GM12878 (cell line): ENCODE measurements around the gene PRICKLE4. TPM values are rescaled to one million over a fixed set of nuclear protein-coding genes. Genes with fewer than 3 reads are reported as not detected.

ENCODE experiments used
- ESRRA ChIP-seq: IDR thresholded peaks from 2 replicates; pipeline ENCODE4 v1.6.1; 2012; ENCODE audit warnings: mild to moderate bottlenecking, low read length, improper control_type of control experiment
- HDAC2 ChIP-seq: fragments of 200-600 bp; sonication (generic); IDR thresholded peaks from 2 replicates; pipeline ENCODE4 v1.6.1; 2017
- JUND ChIP-seq: IDR thresholded peaks from 2 replicates; pipeline ENCODE4 v1.6.1; 2012; ENCODE audit warnings: low read depth, mild to moderate bottlenecking, low read length, improper control_type of control experiment, moderate library complexity
- NFIC ChIP-seq: IDR thresholded peaks from 2 replicates; pipeline ENCODE4 v1.6.1; 2012; ENCODE audit warnings: low read depth, mild to moderate bottlenecking, inconsistent platforms, low read length, moderate library complexity
- PBX3 ChIP-seq: IDR thresholded peaks from 2 replicates; pipeline ENCODE4 v1.6.1; 2011; ENCODE audit warnings: mild to moderate bottlenecking, low read depth, low read length, moderate library complexity; ENCODE audit not compliant: insufficient replicate concordance
- RFX5 ChIP-seq: IDR thresholded peaks from 2 replicates; pipeline ENCODE4 v1.6.1; 2011; ENCODE audit warnings: low read depth, low read length, improper control_type of control experiment
- SUZ12 ChIP-seq: fragments of 200-600 bp; sonication (generic); IDR thresholded peaks from one replicate; pipeline ENCODE4 v1.6.1; 2018; ENCODE audit warnings: antibody characterized with exemption, mild to moderate bottlenecking; ENCODE audit not compliant: unreplicated experiment
- TCF12 ChIP-seq: IDR thresholded peaks from 2 replicates; pipeline ENCODE4 v1.6.1; 2011; ENCODE audit warnings: low read depth, mild to moderate bottlenecking, low read length
- ZNF687 ChIP-seq: fragments of 450-650 bp; IDR thresholded peaks from 2 replicates; pipeline ENCODE4 v1.6.1; 2017; ENCODE audit warnings: mild to moderate bottlenecking, moderate library complexity
- polyA plus RNA-seq, 11 experiments: library from polyadenylated mRNA; depleted of rRNA in 4 of 11; unstranded in 6 of 11; stranded (reverse) in 5 of 11; fragments of >200 nt; fragmentation: Nextera tagmentation in 4 of 11; fragmentation: Illumina TruSeq in 1 of 11; extraction: Ambion mirVana in 4 of 11; extraction: Trizol in 1 of 11; gene quantifications; 1 replicate in 1 of 11; 2 replicates in 10 of 11; pipeline versions ENCODE4 v1.2.1 to v1.2.3, GENCODE V29; 2011 to 2016; ENCODE audit warnings: inconsistent platforms in 2 of 11, missing spikeins in 2 of 11, low read depth in 1 of 11
- total RNA-seq, 4 experiments: library from RNA; depleted of rRNA in 3 of 4; stranded (reverse); fragments of >200 nt in 3 of 4; fragmentation: Illumina TruSeq in 1 of 4; extraction: Trizol in 1 of 4; gene quantifications; 2 replicates each; pipeline versions ENCODE4 v1.2.1 to v1.2.3, GENCODE V29; 2013 to 2021
- TF ChIP-seq, protein P1 (sequence below), 3 experiments: IDR thresholded peaks in 2 of 3; conservative IDR thresholded peaks in 1 of 3; 2 replicates each; pipeline ENCODE4 v1.5.1; 2011; ENCODE audit warnings: low read depth in 3 of 3, low read length in 3 of 3, mild to moderate bottlenecking in 3 of 3, control low read depth in 2 of 3, moderate library complexity in 2 of 3, inconsistent platforms in 1 of 3, mixed read lengths in 1 of 3; ENCODE audit not compliant: control insufficient read depth in 2 of 3, insufficient read depth in 1 of 3; ENCODE audit errors: extremely low read depth in 1 of 3
- TF ChIP-seq, protein P2 (sequence below): IDR thresholded peaks from 2 replicates; pipeline ENCODE4 v1.6.1; 2012; ENCODE audit warnings: mild to moderate bottlenecking, low read depth, low read length
- TF ChIP-seq, protein P3 (sequence below): fragments of 450-650 bp; conservative IDR thresholded peaks from 2 replicates; pipeline ENCODE4 v1.6.1; 2017; ENCODE audit warnings: mild to moderate bottlenecking, moderate library complexity
- TF ChIP-seq, protein P4 (sequence below): IDR thresholded peaks from 2 replicates; pipeline ENCODE4 v1.6.1; 2011; ENCODE audit warnings: borderline replicate concordance, low read depth, mild to moderate bottlenecking, moderate library complexity, low read length; ENCODE audit not compliant: insufficient read depth, poor library complexity, severe bottlenecking

The PRICKLE4 gene
- total and polyA plus RNA-seq, 10 of the 15 experiments (the other 5 are each of a cell fraction or from before 2014, with no cell fraction given), result 0.33 to 0.85 (median 0.35) TPM; not detected in 7

DNA sequence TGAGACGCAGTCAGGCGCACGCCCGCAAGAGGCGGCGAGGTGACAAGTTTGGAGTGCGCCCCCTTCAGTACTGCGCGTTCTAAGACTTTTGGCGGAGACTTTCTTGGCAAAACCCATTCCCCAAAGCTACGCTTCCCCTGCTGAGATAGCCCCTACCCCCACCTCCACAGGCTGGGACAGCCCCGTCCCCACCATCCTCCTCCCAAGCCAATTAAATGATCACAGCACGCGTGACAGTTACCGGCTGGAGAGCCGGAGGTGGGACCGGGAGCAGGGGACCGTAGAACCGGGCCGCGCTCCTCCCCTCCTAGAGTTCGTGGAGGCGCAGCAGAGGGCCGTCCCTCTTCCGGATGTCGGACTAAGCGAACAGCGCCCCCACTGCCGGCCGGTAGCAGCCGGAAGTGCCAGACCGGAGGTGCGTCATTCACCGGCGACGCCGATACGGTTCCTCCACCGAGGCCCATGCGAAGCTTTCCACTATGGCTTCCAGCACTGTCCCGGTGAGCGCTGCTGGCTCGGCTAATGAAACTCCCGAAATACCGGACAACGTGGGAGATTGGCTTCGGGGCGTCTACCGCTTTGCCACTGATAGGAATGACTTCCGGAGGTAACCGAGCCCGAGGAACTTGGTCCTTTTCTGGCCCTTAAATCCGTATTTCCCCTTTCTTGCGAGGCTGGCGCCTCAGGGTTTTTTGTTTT, 6.8 kb downstream of the PRICKLE4 start, which contains the start of gene TOMM6 (continued):
- TF ChIP-seq PBX3 (no peak), JUND (0 out of 2 replicates have a peak, but pooled peaks have one; percentile 21), TCF12 (peak; percentile 66; the same call in 1 of the 2 replicates), SUZ12 (no peak), HDAC2 (no peak), ZNF687 (0 out of 2 replicates have a peak, but pooled peaks have one; percentile 27), ESRRA (no peak), NFIC (no peak), RFX5 (no peak)
- TF ChIP-seq, protein P1, sequence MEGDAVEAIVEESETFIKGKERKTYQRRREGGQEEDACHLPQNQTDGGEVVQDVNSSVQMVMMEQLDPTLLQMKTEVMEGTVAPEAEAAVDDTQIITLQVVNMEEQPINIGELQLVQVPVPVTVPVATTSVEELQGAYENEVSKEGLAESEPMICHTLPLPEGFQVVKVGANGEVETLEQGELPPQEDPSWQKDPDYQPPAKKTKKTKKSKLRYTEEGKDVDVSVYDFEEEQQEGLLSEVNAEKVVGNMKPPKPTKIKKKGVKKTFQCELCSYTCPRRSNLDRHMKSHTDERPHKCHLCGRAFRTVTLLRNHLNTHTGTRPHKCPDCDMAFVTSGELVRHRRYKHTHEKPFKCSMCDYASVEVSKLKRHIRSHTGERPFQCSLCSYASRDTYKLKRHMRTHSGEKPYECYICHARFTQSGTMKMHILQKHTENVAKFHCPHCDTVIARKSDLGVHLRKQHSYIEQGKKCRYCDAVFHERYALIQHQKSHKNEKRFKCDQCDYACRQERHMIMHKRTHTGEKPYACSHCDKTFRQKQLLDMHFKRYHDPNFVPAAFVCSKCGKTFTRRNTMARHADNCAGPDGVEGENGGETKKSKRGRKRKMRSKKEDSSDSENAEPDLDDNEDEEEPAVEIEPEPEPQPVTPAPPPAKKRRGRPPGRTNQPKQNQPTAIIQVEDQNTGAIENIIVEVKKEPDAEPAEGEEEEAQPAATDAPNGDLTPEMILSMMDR (IDR thresholded peaks at IDR 0.05 in 2 of 3, conservative IDR thresholded peaks at IDR 0.05 in 1 of 3; ENCODE audit: control insufficient read depth in 2 of 3, extremely low read depth in 1 of 3, insufficient read depth in 1 of 3, low read depth in 3 of 3, low read length in 3 of 3), result peak; percentile 84 to 89 (median 88)
- TF ChIP-seq, protein P2, sequence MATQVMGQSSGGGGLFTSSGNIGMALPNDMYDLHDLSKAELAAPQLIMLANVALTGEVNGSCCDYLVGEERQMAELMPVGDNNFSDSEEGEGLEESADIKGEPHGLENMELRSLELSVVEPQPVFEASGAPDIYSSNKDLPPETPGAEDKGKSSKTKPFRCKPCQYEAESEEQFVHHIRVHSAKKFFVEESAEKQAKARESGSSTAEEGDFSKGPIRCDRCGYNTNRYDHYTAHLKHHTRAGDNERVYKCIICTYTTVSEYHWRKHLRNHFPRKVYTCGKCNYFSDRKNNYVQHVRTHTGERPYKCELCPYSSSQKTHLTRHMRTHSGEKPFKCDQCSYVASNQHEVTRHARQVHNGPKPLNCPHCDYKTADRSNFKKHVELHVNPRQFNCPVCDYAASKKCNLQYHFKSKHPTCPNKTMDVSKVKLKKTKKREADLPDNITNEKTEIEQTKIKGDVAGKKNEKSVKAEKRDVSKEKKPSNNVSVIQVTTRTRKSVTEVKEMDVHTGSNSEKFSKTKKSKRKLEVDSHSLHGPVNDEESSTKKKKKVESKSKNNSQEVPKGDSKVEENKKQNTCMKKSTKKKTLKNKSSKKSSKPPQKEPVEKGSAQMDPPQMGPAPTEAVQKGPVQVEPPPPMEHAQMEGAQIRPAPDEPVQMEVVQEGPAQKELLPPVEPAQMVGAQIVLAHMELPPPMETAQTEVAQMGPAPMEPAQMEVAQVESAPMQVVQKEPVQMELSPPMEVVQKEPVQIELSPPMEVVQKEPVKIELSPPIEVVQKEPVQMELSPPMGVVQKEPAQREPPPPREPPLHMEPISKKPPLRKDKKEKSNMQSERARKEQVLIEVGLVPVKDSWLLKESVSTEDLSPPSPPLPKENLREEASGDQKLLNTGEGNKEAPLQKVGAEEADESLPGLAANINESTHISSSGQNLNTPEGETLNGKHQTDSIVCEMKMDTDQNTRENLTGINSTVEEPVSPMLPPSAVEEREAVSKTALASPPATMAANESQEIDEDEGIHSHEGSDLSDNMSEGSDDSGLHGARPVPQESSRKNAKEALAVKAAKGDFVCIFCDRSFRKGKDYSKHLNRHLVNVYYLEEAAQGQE, result no peak; the same call in none of the 2 replicates
- TF ChIP-seq, protein P3, sequence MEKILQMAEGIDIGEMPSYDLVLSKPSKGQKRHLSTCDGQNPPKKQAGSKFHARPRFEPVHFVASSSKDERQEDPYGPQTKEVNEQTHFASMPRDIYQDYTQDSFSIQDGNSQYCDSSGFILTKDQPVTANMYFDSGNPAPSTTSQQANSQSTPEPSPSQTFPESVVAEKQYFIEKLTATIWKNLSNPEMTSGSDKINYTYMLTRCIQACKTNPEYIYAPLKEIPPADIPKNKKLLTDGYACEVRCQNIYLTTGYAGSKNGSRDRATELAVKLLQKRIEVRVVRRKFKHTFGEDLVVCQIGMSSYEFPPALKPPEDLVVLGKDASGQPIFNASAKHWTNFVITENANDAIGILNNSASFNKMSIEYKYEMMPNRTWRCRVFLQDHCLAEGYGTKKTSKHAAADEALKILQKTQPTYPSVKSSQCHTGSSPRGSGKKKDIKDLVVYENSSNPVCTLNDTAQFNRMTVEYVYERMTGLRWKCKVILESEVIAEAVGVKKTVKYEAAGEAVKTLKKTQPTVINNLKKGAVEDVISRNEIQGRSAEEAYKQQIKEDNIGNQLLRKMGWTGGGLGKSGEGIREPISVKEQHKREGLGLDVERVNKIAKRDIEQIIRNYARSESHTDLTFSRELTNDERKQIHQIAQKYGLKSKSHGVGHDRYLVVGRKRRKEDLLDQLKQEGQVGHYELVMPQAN, result peak; percentile 75; the same call in 1 of the 2 replicates
- TF ChIP-seq, protein P4, sequence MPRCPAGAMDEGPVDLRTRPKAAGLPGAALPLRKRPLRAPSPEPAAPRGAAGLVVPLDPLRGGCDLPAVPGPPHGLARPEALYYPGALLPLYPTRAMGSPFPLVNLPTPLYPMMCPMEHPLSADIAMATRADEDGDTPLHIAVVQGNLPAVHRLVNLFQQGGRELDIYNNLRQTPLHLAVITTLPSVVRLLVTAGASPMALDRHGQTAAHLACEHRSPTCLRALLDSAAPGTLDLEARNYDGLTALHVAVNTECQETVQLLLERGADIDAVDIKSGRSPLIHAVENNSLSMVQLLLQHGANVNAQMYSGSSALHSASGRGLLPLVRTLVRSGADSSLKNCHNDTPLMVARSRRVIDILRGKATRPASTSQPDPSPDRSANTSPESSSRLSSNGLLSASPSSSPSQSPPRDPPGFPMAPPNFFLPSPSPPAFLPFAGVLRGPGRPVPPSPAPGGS, result peak; percentile 13
